ENCODE measurements around the gene TBCE.
"Not testable (repeated sequence)": the region's sequence is repeated elsewhere in the genome, so short reads cannot be mapped to it uniquely, and the experiment has no call there.

Gene TBCE

GRCh38 chr1:235454021-235454420, 86.8 kb downstream of the TBCE start:
- Histone ChIP-seq H3K4me3 (ENCODE audit: low read depth, low read length) (no peak overlapping the region), H2BK120ac (ENCODE audit: insufficient read depth, low read length, poor library complexity) (no peak overlapping the region), H2BK12ac (ENCODE audit: low read length) (no peak overlapping the region), H3K4me2 (ENCODE audit: low read length) (no peak overlapping the region), H3K27me3 (ENCODE audit: insufficient read depth, low read length) (no peaks in the 10 kb centered on the region), H3K79me1 (ENCODE audit: low read length) (peaks cover 2% of the 10 kb centered on the region), H3K27ac (ENCODE audit: low read depth, low read length) (no peak overlapping the region), H3K79me2 (ENCODE audit: control insufficient read depth, insufficient read depth, low read length, poor library complexity) (no peaks in the 10 kb centered on the region), H3K23ac (ENCODE audit: low read length) (no peak overlapping the region), H2AFZ (ENCODE audit: insufficient read depth, low read length, poor library complexity) (no peak overlapping the region), H3K4ac (ENCODE audit: low read depth, low read length) (no peak overlapping the region), H3K14ac (ENCODE audit: low read length) (no peak overlapping the region), H3K9ac (ENCODE audit: low read length) (no peak overlapping the region), H3K18ac (ENCODE audit: low read length) (no peak overlapping the region), H3K9me3 (ENCODE audit: insufficient read depth, low read depth, low read length) (no peaks in the 10 kb centered on the region), H3K36me3 (ENCODE audit: control insufficient read depth in 1 of 2, insufficient read depth in 2 of 2, low read length in 2 of 2) (peaks cover 9 to 11% of the 10 kb centered on the region in 2 experiments), H4K91ac (ENCODE audit: low read depth, low read length) (no peak overlapping the region), H2BK5ac (ENCODE audit: low read depth, low read length, poor library complexity) (no peak overlapping the region), H2AK5ac (ENCODE audit: low read length) (no peak overlapping the region), H4K12ac (ENCODE audit: low read depth, low read length) (no peak overlapping the region), H4K8ac (ENCODE audit: low read depth, low read length) (no peak overlapping the region), H3K4me1 (ENCODE audit: control insufficient read depth in 1 of 2, insufficient read depth in 2 of 2, low read length in 2 of 2) (peaks cover 2 to 7% of the 10 kb centered on the region in 2 experiments)
- WGBS (ENCODE audit: extremely low coverage, insufficient coverage, insufficient read length), result no CpG with 5 or more reads among the region's 8 CpGs
- no peak for DNase-seq

- Histone ChIP-seq H2BK12ac (ENCODE audit: low read length) (no peak overlapping the region), H2AK5ac (ENCODE audit: low read length) (no peak overlapping the region), H3K79me2 (ENCODE audit: control insufficient read depth, insufficient read depth, low read length, poor library complexity) (no peaks in the 10 kb centered on the region), H3K79me1 (ENCODE audit: low read length) (peaks cover 2% of the 10 kb centered on the region), H3K4me1 (ENCODE audit: control insufficient read depth in 1 of 2, insufficient read depth in 2 of 2, low read length in 2 of 2) (peaks cover 2 to 6% of the 10 kb centered on the region in 2 experiments), H3K36me3 (ENCODE audit: control insufficient read depth in 1 of 2, insufficient read depth in 2 of 2, low read length in 2 of 2) (peaks cover 9 to 11% of the 10 kb centered on the region in 2 experiments), H3K4me3 (ENCODE audit: low read depth, low read length) (no peak overlapping the region), H3K18ac (ENCODE audit: low read length) (no peak overlapping the region), H2AFZ (ENCODE audit: insufficient read depth, low read length, poor library complexity) (no peak overlapping the region), H3K9ac (ENCODE audit: low read length) (no peak overlapping the region), H3K14ac (ENCODE audit: low read length) (no peak overlapping the region), H3K4ac (ENCODE audit: low read depth, low read length) (no peak overlapping the region), H2BK5ac (ENCODE audit: low read depth, low read length, poor library complexity) (no peak overlapping the region), H4K8ac (ENCODE audit: low read depth, low read length) (no peak overlapping the region), H4K91ac (ENCODE audit: low read depth, low read length) (no peak overlapping the region), H3K9me3 (ENCODE audit: insufficient read depth, low read depth, low read length) (no peaks in the 10 kb centered on the region), H2BK120ac (ENCODE audit: insufficient read depth, low read length, poor library complexity) (no peak overlapping the region), H4K12ac (ENCODE audit: low read depth, low read length) (no peak overlapping the region), H3K27ac (ENCODE audit: low read depth, low read length) (no peak overlapping the region), H3K23ac (ENCODE audit: low read length) (no peak overlapping the region), H3K4me2 (ENCODE audit: low read length) (no peak overlapping the region), H3K27me3 (ENCODE audit: insufficient read depth, low read length) (no peaks in the 10 kb centered on the region)
- DNase-seq, result no peak
- no CpG with 5 or more reads among the region's 2 CpGs for WGBS (ENCODE audit: extremely low coverage, insufficient coverage, insufficient read length)
These were observed 87.9 kb downstream of the TBCE start for GRCh38 chr1:235455097-235455496.

GRCh38 chr1:235455823-235456222, 88.6 kb downstream of the TBCE start:
- Histone ChIP-seq H3K18ac (ENCODE audit: low read length) (no peak overlapping the region), H3K79me1 (ENCODE audit: low read length) (peaks cover 2% of the 10 kb centered on the region)
- WGBS (ENCODE audit: extremely low coverage, insufficient coverage, insufficient read length), result no CpG with 5 or more reads among the region's 4 CpGs

GRCh38 chr1:235457856-235458255, 90.6 kb downstream of the TBCE start:
- not testable (repeated sequence) for H3K9ac ChIP-seq (ENCODE audit: low read length); H3K18ac ChIP-seq (ENCODE audit: low read length); H3K27me3 ChIP-seq (ENCODE audit: insufficient read depth, low read length); H2BK5ac ChIP-seq (ENCODE audit: low read depth, low read length, poor library complexity); H4K91ac ChIP-seq (ENCODE audit: low read depth, low read length); H2BK120ac ChIP-seq (ENCODE audit: insufficient read depth, low read length, poor library complexity); H3K4ac ChIP-seq (ENCODE audit: low read depth, low read length); H3K14ac ChIP-seq (ENCODE audit: low read length); H3K23ac ChIP-seq (ENCODE audit: low read length); DNase-seq; H3K36me3 ChIP-seq (ENCODE audit: control insufficient read depth in 1 of 2, insufficient read depth in 2 of 2, low read length in 2 of 2); H3K9me3 ChIP-seq (ENCODE audit: insufficient read depth, low read depth, low read length); H3K4me3 ChIP-seq (ENCODE audit: low read depth, low read length); H3K4me1 ChIP-seq (ENCODE audit: control insufficient read depth in 1 of 2, insufficient read depth in 2 of 2, low read length in 2 of 2); H3K27ac ChIP-seq (ENCODE audit: low read depth, low read length); H2AK5ac ChIP-seq (ENCODE audit: low read length); H2AFZ ChIP-seq (ENCODE audit: insufficient read depth, low read length, poor library complexity); H3K4me2 ChIP-seq (ENCODE audit: low read length); H3K79me1 ChIP-seq (ENCODE audit: low read length); H3K79me2 ChIP-seq (ENCODE audit: control insufficient read depth, insufficient read depth, low read length, poor library complexity); H2BK12ac ChIP-seq (ENCODE audit: low read length); H4K12ac ChIP-seq (ENCODE audit: low read depth, low read length); H4K8ac ChIP-seq (ENCODE audit: low read depth, low read length)
- no CpG with 5 or more reads among the region's 7 CpGs for WGBS (ENCODE audit: extremely low coverage, insufficient coverage, insufficient read length)

More at GRCh38 chr1:235455823-235456222, 88.6 kb downstream of the TBCE start:
- H3K36me3 ChIP-seq (ENCODE audit: control insufficient read depth in 1 of 2, insufficient read depth in 2 of 2, low read length in 2 of 2), result peaks cover 6 to 10% of the 10 kb centered on the region in 2 experiments
- no peak overlapping the region for H4K12ac ChIP-seq (ENCODE audit: low read depth, low read length)
- H3K23ac ChIP-seq (ENCODE audit: low read length), result no peak overlapping the region
- H3K27me3 ChIP-seq (ENCODE audit: insufficient read depth, low read length), result no peaks in the 10 kb centered on the region
- no peak overlapping the region for H2BK12ac ChIP-seq (ENCODE audit: low read length)
- H3K4me3 ChIP-seq (ENCODE audit: low read depth, low read length), result no peak overlapping the region
- H4K8ac ChIP-seq (ENCODE audit: low read depth, low read length), result no peak overlapping the region
- no peak overlapping the region for H3K4ac ChIP-seq (ENCODE audit: low read depth, low read length)
- H3K14ac ChIP-seq (ENCODE audit: low read length), result no peak overlapping the region
- H3K4me1 ChIP-seq (ENCODE audit: control insufficient read depth in 1 of 2, insufficient read depth in 2 of 2, low read length in 2 of 2), result peaks cover 2 to 3% of the 10 kb centered on the region in 2 experiments
- no peak overlapping the region for H2AFZ ChIP-seq (ENCODE audit: insufficient read depth, low read length, poor library complexity)
- no peaks in the 10 kb centered on the region for H3K9me3 ChIP-seq (ENCODE audit: insufficient read depth, low read depth, low read length)
- H3K9ac ChIP-seq (ENCODE audit: low read length), result no peak overlapping the region
- no peak overlapping the region for H3K4me2 ChIP-seq (ENCODE audit: low read length)
- no peak overlapping the region for H2BK5ac ChIP-seq (ENCODE audit: low read depth, low read length, poor library complexity)
- no peak overlapping the region for H4K91ac ChIP-seq (ENCODE audit: low read depth, low read length)
- H3K79me2 ChIP-seq (ENCODE audit: control insufficient read depth, insufficient read depth, low read length, poor library complexity), result no peaks in the 10 kb centered on the region
- H2AK5ac ChIP-seq (ENCODE audit: low read length), result no peak overlapping the region
- H3K27ac ChIP-seq (ENCODE audit: low read depth, low read length), result no peak overlapping the region
- H2BK120ac ChIP-seq (ENCODE audit: insufficient read depth, low read length, poor library complexity), result no peak overlapping the region
- DNase-seq, result no peak
